Stimulated activated CD4-positive, alpha-beta T cell treated with anti-CD3 and anti-CD28 coated beads, Interleukin-2, amount 100 ng/mL, for 48 hours (primary cell): Measurements from ENCODE around the gene C1orf116.
A peak's percentile ranks its signal among the peaks of the same experiment; 100 is the strongest.
"Not testable (repeated sequence)": the region's sequence is repeated elsewhere in the genome, so short reads cannot be mapped to it uniquely, and the experiment has no call there.

Source experiments
- DNase-seq, 2 donors: peaks; one replicate each; pipeline ENCODE4 v3.0.0-alpha.2; 2020

Gene C1orf116

GRCh38 chr1:207058878-207059867 lies 26.6 kb upstream of the C1orf116 start:
- no peak for DNase-seq

- no peak for DNase-seq
Measured at GRCh38 chr1:207058252-207058651, 25.7 kb upstream of the C1orf116 start.

DNA sequence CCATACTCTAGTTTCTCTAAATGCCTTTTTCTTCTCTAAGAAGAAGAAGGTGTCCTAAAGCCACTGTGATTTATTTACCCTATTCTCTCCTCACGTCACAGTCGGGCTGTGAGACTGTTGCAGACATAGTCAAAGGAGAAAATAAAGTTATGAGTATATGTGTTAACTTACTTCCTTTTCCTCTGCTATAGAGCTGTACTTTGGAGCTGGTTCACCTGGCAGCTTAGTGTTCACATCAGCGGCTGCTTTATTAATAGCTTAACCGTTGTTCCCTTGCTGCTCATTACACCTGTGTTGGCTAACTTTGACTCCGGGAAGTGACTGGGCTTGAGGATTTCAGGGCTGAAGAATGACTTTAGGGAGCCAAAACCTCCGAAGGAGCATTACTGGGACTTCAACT lies 24.1 kb upstream of the C1orf116 start:
- DNase-seq: no peak

- DNase-seq: no peak
Measured at GRCh38 chr1:207055386-207056001, 22.9 kb upstream of the C1orf116 start.

- no peak for DNase-seq
Measured at GRCh38 chr1:207054491-207054890, 21.9 kb upstream of the C1orf116 start.

DNA sequence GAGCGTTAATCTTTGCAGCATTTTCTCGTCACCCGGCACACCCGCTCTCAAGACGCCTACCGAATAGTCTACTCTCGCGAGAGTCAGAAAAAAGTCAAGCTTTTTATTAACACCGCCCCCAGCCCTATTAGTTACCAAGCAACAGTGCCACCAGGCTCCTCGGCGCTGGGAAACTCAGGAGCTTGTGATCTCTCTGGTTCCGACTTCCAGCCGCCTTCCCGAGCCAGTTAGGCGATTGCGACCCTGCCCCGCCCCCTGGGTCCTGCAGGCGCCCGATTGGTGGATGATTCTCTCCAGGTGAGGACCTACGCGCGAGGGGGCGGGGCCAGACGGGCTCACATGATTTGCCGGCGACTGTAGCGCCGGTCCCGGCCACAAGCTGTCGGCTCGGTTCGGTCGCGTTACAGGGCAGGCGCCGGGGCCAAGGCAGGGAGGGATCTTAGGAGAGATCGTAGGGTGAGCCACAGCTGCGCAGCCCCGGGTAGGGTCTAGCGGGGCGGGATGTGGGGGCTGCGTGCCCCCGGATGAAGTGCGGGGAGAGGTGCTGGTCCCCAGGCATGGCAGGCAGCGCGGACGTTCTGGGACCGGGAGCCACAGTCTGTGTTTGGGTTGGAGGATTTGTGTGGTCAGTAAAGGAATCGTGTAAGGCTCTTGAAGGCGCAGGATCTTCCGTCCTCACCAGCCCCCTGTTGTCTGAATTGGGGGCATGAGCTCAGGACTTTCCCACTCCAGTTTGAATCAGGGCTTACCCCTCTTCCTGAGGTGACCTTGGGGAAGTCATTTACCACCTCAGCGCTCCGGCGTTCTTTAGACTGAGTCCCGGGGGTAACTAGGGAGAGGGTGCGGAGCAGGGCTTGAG lies 20.6 kb upstream of the C1orf116 start, which contains the start of gene PFKFB2:
Gene PFKFB2, plus strand, starts transcription at position 365 of the 859 bp plus-strand sequence. CDS start 1,443 bp downstream, outside the sequence.
- peak; percentile 90 to 91 for DNase-seq

DNA sequence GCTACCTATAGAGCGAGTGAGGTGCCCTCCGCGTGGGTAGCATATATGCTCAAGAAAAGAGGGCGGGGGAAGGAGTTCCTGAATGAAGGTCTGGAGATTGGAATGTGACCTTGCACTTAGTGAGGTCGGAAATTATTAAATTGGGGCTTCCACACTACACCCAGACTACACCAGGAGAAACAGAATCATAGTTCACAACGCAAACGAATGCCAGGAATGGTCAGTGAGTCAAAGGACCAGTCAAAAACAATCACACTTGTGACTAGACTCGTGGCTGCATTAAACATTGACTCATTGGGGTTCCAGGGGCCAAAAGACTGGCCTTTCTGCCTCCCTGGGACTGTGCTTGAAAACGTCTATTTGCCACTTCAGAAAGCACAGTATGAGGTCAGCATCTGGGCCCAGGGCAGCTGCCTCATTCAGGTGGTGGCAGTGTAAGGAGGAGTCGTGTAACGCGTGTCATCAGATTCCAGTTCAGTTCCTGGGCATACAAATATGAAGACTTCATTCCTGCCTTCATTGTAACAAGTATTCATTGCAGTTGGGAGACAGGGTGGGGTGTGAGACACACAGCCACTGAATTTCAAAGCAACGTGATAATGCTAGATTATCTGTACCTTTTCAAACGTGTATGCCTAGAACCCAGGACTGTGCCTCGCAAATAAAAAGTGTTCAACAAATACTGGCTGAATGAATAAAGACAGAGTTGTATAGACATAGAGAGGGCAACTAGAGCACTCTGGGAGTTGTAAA lies 18.8 kb upstream of the C1orf116 start, which contains the start of gene YOD1:
Gene YOD1, minus strand, starts transcription at position 18 of the 753 bp plus-strand sequence. CDS start 178 bp downstream, outside the sequence.
- no peak for DNase-seq

GRCh38 chr1:207050480-207051190 lies 18.1 kb upstream of the C1orf116 start:
- peak; percentile 86 to 90 for DNase-seq

DNA sequence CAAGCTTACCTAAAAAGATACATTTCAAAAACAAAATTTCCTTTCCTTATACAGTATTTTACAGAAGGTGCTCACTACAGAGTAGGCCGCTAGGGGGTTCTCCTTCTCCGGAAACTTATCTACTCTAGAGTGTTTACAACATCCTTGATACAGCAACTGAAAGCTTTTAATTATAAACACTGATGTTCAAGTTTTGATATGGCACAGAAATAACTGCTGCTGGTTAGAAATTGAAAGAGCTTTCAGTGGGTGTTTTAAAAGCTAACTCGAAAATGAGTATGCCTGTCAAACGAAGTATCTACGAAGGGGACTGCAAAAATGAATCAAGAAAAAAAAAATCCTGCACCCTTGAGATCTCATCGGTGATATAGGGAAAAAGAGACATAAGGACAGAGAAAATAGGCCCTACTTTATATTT lies 17.4 kb upstream of the C1orf116 start:
- peak; percentile 26 to 44 for DNase-seq

DNA sequence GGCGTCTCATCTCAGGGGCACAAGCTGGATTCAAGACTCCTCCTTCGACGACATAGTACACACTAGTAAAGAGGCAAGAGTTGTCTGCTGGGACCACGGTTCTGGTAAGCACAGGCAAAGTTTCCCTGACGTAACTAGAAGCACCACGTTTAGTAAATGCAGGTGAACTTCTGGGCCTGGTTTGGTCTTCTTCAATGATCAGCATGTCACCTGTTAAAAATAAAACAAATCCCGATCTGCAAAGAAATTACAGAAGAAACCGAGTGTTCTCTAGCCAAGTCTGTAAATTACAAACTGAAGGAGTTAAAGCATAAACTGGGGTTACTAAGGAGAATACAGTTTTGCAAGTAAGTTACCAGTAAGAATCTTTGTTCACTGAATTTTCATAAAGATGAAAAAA lies 17.0 kb upstream of the C1orf116 start:
- DNase-seq: no peak

DNA sequence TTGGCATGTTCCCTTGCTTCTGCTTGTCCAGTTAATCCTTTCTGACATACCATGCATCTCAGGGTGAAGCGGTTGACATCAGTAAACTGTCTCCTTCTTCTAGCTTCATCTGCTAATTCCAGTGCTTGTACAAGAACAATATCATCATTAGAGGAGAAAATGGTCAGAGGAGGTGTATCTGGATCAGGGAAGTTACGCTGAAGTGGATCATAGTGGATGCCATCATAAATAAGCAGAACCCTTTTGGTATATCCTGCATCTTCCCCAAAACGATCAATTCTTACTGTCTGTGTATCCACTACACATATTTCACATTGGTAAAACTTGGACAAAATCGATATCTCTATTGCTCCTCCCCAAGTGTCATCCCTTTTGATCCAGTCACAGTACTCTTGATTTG lies 16.5 kb upstream of the C1orf116 start:
- DNase-seq: no peak

DNA sequence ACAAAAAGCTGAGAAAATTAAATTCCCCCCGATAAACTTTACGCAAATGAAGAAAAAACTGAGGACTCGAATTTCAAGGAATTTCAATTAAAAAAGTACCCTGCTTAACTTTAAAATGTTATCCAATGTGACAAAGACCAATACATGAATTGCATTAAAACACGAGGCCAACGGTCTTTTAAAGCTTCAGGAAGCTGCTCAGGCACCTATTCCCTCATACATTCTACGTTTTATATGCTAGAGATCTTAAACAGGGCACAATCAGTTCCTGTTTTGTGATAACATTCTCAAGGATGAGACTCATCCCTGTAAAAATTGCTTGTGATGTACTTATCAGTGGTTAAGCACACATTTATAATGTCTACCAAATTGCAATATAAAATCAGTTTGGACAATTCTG lies 15.5 kb upstream of the C1orf116 start:
- DNase-seq: no peak

DNA sequence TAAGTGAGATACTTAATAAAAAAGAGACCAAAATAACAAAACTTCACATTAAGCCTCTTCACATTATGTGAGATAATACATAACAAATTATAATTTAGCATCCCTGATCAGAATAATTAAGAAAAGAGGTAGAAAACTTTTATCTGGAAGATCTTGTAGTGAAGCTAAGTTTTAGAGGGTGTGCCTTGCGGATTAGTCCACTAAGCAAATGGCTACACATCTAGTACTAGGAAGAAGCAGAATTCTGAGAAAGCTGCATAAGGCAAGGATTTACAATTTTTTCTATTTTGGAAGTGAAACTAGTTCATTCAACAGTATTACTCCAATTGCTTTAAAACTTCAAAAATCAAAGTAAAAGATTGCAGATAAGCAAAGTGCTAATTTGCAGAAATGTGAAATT lies 14.9 kb upstream of the C1orf116 start:
- no peak for DNase-seq

DNA sequence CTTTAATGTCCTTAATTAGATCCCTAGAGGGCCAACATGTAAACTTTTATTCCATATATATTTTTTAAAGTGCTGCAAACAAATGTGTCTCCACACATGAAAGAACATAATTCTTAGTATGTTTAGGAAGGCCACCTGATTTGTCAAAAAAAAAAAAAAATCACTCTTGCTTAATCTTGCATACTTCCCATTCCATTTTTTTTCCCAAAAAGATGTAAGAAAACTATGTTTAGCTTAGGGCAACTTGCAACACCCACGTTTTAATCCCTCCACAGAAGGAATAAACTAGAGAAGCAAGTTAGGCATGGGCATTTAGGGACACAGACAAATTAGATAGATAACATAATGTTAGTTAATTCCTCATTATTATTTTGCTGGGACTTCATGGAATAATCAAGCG lies 12.9 kb upstream of the C1orf116 start:
- DNase-seq: no peak

DNA sequence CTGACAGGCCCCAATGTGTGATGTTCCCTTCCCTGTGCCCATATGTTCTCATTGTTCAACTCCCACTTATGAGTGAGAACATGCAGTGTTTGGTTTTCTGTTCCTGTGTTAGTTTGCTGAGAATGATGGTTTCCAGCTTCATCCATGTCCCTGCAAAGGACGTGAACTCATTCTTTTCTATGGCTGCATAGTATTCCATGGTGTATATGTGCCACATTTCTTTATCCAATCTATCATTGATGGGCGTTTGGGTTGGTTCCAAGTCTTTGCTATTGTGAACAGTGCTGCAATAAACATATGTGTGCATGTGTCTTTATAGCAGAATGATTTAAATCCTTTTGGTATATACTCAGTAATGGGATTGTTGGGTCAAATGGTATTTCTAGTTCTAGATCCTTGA lies 8.8 kb upstream of the C1orf116 start:
- DNase-seq: not testable (repeated sequence)

GRCh38 chr1:207040181-207040533 lies 7.6 kb upstream of the C1orf116 start:
- no peak for DNase-seq

DNA sequence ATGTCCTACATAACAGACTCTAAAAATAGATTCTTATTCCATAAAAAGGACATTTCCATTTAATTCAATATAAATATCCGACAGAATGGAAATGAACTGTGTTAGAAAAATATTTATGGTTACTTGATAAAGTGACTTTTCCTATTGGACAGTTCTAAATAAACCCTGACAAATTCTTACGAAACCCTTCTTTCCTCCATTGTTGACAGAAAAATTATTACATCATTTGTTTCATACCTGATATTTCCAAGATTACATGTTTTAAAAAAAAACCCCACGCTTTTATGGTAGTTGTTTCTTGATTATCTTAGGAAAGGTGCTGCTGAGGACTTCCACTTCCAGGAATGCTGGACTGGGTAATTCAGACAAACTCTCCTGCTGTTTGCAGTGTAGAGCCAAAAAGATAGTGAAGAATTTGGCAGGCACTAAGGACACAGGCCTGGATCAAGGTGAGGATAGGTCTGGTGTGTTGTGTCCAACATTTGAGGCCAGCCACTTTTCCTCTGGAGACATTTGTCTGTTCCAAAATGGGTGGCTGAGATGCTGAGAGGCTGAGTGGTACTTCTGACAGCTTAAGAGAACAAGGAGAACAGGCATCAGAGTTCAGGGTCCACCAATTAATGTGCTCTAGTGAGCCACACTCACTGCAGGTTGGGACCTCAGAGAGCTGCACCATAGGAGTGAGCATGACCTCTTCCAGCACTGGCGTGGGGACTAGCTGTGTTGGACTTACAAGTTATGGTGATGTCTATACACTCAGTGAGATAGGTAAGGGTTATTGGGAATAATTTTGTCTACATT lies 7.0 kb upstream of the C1orf116 start:
- no peak for DNase-seq

- DNase-seq: no peak
Measured at GRCh38 chr1:207036865-207037264, 4.3 kb upstream of the C1orf116 start.

DNA sequence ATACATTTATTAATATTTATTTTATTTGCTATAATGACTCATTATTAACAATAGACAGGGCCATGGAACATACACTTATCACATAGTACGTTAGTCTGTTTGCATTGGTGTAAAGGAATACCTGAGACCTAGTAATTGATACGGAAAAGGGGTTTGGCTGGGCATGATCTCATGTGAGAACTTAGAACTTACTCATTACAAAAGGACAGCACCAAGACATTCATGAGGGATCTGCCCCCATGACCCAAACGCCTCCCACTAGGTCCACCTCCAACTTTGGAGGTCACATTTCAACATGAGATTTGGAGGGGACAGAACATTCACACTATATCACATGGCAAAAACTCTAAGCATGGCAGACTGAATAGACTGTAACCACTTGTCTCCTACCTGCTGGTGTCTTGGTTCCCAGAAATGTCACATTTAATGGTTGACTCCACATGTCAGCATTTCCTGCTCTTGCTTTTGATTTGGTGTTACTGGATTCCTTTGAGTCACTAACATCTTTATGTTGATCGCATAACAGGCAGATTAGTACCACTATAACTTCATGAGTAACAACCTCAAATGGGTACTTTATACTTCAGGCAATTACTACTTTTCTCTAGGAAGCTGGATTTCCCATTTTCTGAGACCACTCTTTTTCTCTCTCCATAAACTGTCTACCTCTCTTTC lies 3.5 kb upstream of the C1orf116 start:
- no peak for DNase-seq

- no peak for DNase-seq
Measured at GRCh38 chr1:207034998-207035397, 2.4 kb upstream of the C1orf116 start.
